BLaER1 treated with 17β-estradiol and CSF1 and Interleukin-3, amounts not matched to agents 10 nM and 100 nM (cell line): ENCODE measurements around the gene RHO.
A peak's percentile ranks its signal among the peaks of the same experiment; 100 is the strongest.

Experiments used
- H3K27ac ChIP-seq, 11 experiments: shearing (Covaris generic); formaldehyde crosslinking; 2 replicates each; pipeline ENCODE4 v1.8.1; 2022
- H3K27me3 ChIP-seq, 11 experiments: shearing (Covaris generic); formaldehyde crosslinking; 2 replicates each; pipeline ENCODE4 v1.8.1; 2022
- H3K36me3 ChIP-seq, 11 experiments: shearing (Covaris generic); formaldehyde crosslinking; 2 replicates each; pipeline ENCODE4 v1.8.1; 2022
- H3K4me1 ChIP-seq, 10 experiments: shearing (Covaris generic); formaldehyde crosslinking; 2 replicates each; pipeline ENCODE4 v1.8.1; 2022
- H3K4me2 ChIP-seq, 11 experiments: shearing (Covaris generic); formaldehyde crosslinking; 2 replicates each; pipeline ENCODE4 v1.8.1; 2022
- H3K4me3 ChIP-seq, 10 experiments: shearing (Covaris generic); formaldehyde crosslinking; 2 replicates each; pipeline ENCODE4 v1.8.1; 2022
- H3K9ac ChIP-seq, 11 experiments: shearing (Covaris generic); formaldehyde crosslinking; 2 replicates each; pipeline ENCODE4 v1.8.1; 2022
- H3K9me3 ChIP-seq, 11 experiments: shearing (Covaris generic); formaldehyde crosslinking; replicated peaks in 1 of 11; 2 replicates each; pipeline ENCODE4 v1.8.1; 2022
- H4K20me1 ChIP-seq, 11 experiments: shearing (Covaris generic); formaldehyde crosslinking; 2 replicates each; pipeline ENCODE4 v1.8.1; 2022
- Cebpa-rat ChIP-seq, 11 experiments: shearing (Covaris generic); IDR thresholded peaks; 2 replicates each; pipeline ENCODE4 v1.8.1; 2022

Gene RHO

GRCh38 chr3:129533406-129533805, 5.0 kb downstream of the RHO start:
- H3K36me3 ChIP-seq: no peaks in the 10 kb centered on the region
- peaks cover 0 to 13% (median 5%) of the 10 kb centered on the region in 10 experiments; a peak in 12 of 20 replicates for H3K4me1 ChIP-seq
- no peak overlapping the region for H3K4me3 ChIP-seq
- H3K27me3 ChIP-seq: no peaks in the 10 kb centered on the region
- H3K4me2 ChIP-seq: no peak overlapping the region
- H3K9me3 ChIP-seq: no peaks in the 10 kb centered on the region
- H3K27ac ChIP-seq: no peak overlapping the region
- no peak for TF ChIP-seq Cebpa-rat (IDR thresholded peaks at IDR 0.05)
- H4K20me1 ChIP-seq: no peaks in the 10 kb centered on the region
- H3K9ac ChIP-seq: no peak overlapping the region

DNA sequence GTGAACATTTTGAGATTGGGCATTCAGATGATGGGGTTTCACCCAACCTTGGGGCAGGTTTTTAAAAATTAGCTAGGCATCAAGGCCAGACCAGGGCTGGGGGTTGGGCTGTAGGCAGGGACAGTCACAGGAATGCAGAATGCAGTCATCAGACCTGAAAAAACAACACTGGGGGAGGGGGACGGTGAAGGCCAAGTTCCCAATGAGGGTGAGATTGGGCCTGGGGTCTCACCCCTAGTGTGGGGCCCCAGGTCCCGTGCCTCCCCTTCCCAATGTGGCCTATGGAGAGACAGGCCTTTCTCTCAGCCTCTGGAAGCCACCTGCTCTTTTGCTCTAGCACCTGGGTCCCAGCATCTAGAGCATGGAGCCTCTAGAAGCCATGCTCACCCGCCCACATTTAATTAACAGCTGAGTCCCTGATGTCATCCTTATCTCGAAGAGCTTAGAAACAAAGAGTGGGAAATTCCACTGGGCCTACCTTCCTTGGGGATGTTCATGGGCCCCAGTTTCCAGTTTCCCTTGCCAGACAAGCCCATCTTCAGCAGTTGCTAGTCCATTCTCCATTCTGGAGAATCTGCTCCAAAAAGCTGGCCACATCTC, 6.1 kb downstream of the RHO start:
- Histone ChIP-seq H3K36me3 (no peaks in the 10 kb centered on the region), H3K4me2 (peak overlapping the region in 1 of 11 experiments; percentile 1; a peak in 1 of 22 replicates), H3K4me1 (peaks cover 0 to 10% (median 5%) of the 10 kb centered on the region in 10 experiments; a peak in 10 of 20 replicates), H3K9ac (no peak overlapping the region), H3K27me3 (no peaks in the 10 kb centered on the region), H4K20me1 (no peaks in the 10 kb centered on the region), H3K27ac (no peak overlapping the region), H3K4me3 (no peak overlapping the region), H3K9me3 (no peaks in the 10 kb centered on the region)
- TF ChIP-seq Cebpa-rat (IDR thresholded peaks at IDR 0.05): no peak

- Histone ChIP-seq H4K20me1 (no peaks in the 10 kb centered on the region), H3K4me3 (no peak overlapping the region), H3K9me3 (no peaks in the 10 kb centered on the region), H3K36me3 (no peaks in the 10 kb centered on the region), H3K9ac (no peak overlapping the region), H3K4me1 (peaks cover 0 to 10% (median 5%) of the 10 kb centered on the region in 10 experiments; a peak in 10 of 20 replicates), H3K27ac (no peak overlapping the region), H3K27me3 (no peaks in the 10 kb centered on the region), H3K4me2 (0 out of 22 replicates have a peak overlapping the region, but pooled peaks of 1 of the 11 experiments have one; percentile 1)
- TF ChIP-seq Cebpa-rat (IDR thresholded peaks at IDR 0.05): no peak
Observed at GRCh38 chr3:129535075-129535474, 6.6 kb downstream of the RHO start.

DNA sequence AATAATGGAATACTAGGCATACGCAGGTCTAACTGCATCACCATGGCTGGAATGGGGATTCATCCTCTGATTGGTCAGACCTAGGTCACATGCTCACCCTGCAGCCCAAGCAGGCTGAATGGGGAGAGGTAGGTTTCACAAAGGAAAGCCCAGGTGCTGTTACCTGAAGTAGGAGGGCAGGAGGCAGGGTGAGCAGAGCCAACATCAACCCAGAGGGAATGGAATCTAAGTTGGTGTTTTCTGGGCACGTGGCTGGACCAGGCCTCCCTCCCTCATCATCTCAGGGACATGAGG, 7.9 kb downstream of the RHO start:
- H3K9ac ChIP-seq: no peak overlapping the region
- no peak overlapping the region for H3K4me2 ChIP-seq
- TF ChIP-seq Cebpa-rat (IDR thresholded peaks at IDR 0.05): no peak
- H3K4me1 ChIP-seq: peaks cover 0 to 10% (median 5%) of the 10 kb centered on the region in 10 experiments; a peak in 9 of 20 replicates
- no peaks in the 10 kb centered on the region for H3K9me3 ChIP-seq
- H3K36me3 ChIP-seq: no peaks in the 10 kb centered on the region
- no peak overlapping the region for H3K27ac ChIP-seq
- no peaks in the 10 kb centered on the region for H3K27me3 ChIP-seq
- no peak overlapping the region for H3K4me3 ChIP-seq
- H4K20me1 ChIP-seq: no peaks in the 10 kb centered on the region

DNA sequence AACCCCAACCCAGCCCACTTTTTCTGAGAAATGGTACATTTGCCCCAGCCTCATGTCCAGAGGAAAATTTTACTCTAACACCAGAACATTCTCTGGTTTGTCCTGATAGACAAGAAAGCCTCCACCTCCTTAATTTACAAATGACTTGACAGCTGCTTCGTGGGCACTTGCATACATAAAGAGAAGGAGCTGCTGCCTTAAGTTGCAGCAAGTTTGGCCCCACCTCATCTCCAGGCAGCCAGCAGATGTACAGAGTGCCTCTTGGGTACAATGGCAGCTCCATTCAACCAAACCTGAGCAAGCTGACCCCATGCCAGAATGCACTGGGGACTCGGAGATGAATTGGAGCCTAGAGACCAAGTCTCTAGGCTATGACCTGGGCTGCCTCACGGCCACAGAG, 8.4 kb downstream of the RHO start:
- H4K20me1 ChIP-seq: no peaks in the 10 kb centered on the region
- H3K9me3 ChIP-seq: no peaks in the 10 kb centered on the region
- no peaks in the 10 kb centered on the region for H3K36me3 ChIP-seq
- peaks cover 0 to 10% (median under 1%) of the 10 kb centered on the region in 10 experiments; a peak in 7 of 20 replicates for H3K4me1 ChIP-seq
- TF ChIP-seq Cebpa-rat (IDR thresholded peaks at IDR 0.05): no peak
- no peaks in the 10 kb centered on the region for H3K27me3 ChIP-seq
- H3K4me3 ChIP-seq: no peak overlapping the region
- H3K27ac ChIP-seq: no peak overlapping the region
- no peak overlapping the region for H3K9ac ChIP-seq
- H3K4me2 ChIP-seq: no peak overlapping the region

GRCh38 chr3:129539206-129539605, 10.8 kb downstream of the RHO start:
- H3K27me3 ChIP-seq: no peaks in the 10 kb centered on the region
- H3K27ac ChIP-seq: no peak overlapping the region
- no peak for TF ChIP-seq Cebpa-rat (IDR thresholded peaks at IDR 0.05)
- H3K4me1 ChIP-seq: peaks cover 0 to 10% (median 0%) of the 10 kb centered on the region in 10 experiments; a peak in 6 of 20 replicates
- H3K4me3 ChIP-seq: no peak overlapping the region
- H3K9ac ChIP-seq: no peak overlapping the region
- no peaks in the 10 kb centered on the region for H3K36me3 ChIP-seq
- no peaks in the 10 kb centered on the region; a peak in 1 of 22 replicates for H4K20me1 ChIP-seq
- no peak overlapping the region for H3K4me2 ChIP-seq
- H3K9me3 ChIP-seq: no peaks in the 10 kb centered on the region

DNA sequence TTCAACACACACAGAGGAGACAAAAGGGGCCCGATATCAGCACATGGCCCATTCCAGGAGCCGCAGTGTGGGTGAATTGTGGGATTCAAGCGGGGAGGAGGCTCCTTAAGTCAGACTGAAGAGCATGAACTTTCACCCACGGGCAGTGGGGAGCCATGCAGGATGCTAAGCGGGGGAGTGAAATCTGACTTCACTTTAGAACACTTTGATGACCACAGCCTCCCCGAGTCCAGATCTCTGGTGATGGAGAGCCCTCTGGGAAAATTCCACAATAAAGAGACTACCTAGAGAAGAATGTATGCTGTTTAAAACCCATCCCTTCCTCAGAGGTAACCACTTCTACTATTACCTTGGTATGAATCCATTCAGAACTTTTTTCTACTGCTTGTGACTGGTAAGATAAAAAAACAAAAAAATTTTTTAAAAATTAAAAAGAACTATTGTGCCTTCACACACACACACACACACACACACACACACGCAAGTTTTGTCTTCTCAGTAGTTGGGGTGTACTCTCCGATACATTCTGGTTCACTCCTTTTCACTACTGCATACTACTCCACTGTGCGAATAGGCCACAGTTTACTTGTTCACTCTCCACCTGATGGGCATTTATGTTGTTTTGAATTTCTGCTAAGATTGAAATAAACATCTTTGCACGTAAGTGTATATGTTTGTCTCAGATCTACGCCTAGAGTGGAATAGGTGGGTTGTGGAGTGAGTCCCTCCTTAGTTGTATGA, 12.5 kb downstream of the RHO start:
- H3K27me3 ChIP-seq: no peaks in the 10 kb centered on the region
- H3K4me1 ChIP-seq: peaks cover 0 to 6% (median 0%) of the 10 kb centered on the region in 10 experiments; a peak in 4 of 20 replicates
- no peak overlapping the region for H3K4me2 ChIP-seq
- H3K9ac ChIP-seq: no peak overlapping the region
- H3K27ac ChIP-seq: no peak overlapping the region
- no peak for TF ChIP-seq Cebpa-rat (IDR thresholded peaks at IDR 0.05)
- no peaks in the 10 kb centered on the region; a peak in 1 of 22 replicates for H4K20me1 ChIP-seq
- H3K4me3 ChIP-seq: no peak overlapping the region
- H3K9me3 ChIP-seq: no peaks in the 10 kb centered on the region
- no peaks in the 10 kb centered on the region for H3K36me3 ChIP-seq

GRCh38 chr3:129542747-129543146, 14.3 kb downstream of the RHO start:
- H3K4me1 ChIP-seq: peaks cover 0 to 6% (median under 1%) of the 10 kb centered on the region in 10 experiments; a peak in 8 of 20 replicates
- no peaks in the 10 kb centered on the region for H3K9me3 ChIP-seq
- no peaks in the 10 kb centered on the region for H3K27me3 ChIP-seq
- TF ChIP-seq Cebpa-rat (IDR thresholded peaks at IDR 0.05): no peak
- no peaks in the 10 kb centered on the region for H3K36me3 ChIP-seq
- H3K27ac ChIP-seq: no peak overlapping the region
- H3K4me2 ChIP-seq: no peak overlapping the region
- no peak overlapping the region for H3K4me3 ChIP-seq
- H3K9ac ChIP-seq: no peak overlapping the region
- no peaks in the 10 kb centered on the region; a peak in 1 of 22 replicates for H4K20me1 ChIP-seq

DNA sequence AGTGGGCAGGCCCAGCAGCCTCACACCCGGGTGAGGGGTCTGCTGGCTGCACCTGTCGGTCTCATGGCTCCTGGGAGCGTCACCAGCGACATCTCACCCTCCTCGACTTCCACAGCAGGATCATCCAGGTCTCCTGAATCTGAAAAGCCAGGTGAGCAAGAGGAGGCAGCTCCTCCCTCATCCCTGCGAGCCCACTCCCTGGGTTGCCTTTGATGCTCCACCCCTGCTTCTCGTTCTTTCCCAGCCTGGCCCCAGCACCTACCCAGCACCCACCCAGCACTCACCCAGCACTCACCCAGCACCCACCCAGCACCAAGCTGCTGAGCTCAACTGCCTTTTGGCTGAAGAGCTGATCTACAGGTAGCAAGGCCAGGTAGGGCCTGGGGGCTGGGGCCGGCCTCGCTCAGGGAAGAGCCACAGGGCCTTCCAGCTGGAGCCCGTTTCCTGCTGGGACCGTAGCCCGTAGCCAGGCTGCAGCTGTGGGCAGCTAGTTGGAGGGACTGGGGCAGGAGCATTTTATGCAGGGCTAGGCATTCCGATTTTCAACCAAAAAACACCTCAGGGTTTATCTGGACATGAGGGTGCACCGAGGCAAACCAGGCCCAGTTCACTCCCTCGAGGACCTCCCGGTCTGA, 14.8 kb downstream of the RHO start, which contains the start of gene H1-8:
Gene H1-8 (plus strand): TSS at position 20 of the 635 bp plus-strand sequence. CDS start 44 bp downstream, at position 64.
- no peak for TF ChIP-seq Cebpa-rat (IDR thresholded peaks at IDR 0.05)
- H3K4me2 ChIP-seq: no peak within 1 kb of the TSS
- H3K36me3 ChIP-seq: no peaks in the 10 kb centered on the region
- peaks cover 0 to 11% (median 5%) of the 10 kb centered on the region in 10 experiments; a peak in 13 of 20 replicates for H3K4me1 ChIP-seq
- no peak within 1 kb of the TSS; a peak in 1 of 22 replicates for H3K9ac ChIP-seq
- H3K4me3 ChIP-seq: no peak within 1 kb of the TSS
- H3K27ac ChIP-seq: no peak within 1 kb of the TSS
- H4K20me1 ChIP-seq: no peaks in the 10 kb centered on the region; a peak in 1 of 22 replicates
- H3K27me3 ChIP-seq: no peaks in the 10 kb centered on the region
- H3K9me3 ChIP-seq: no peaks in the 10 kb centered on the region
